ENCODE measurements around the gene CERK.
"Not testable (repeated sequence)": the region's sequence is repeated elsewhere in the genome, so short reads cannot be mapped to it uniquely, and the experiment has no call there.

CERK gene

GRCh38 chr22:46642840-46643480, 95.1 kb downstream of the CERK start:
- peaks cover 2 to 23% (median 10%) of the 10 kb centered on the region in 5 donors for H3K4me1 ChIP-seq (ENCODE audit: control insufficient read depth in 5 of 5, insufficient read depth in 5 of 5, low read length in 5 of 5)
- H3K27me3 ChIP-seq (ENCODE audit: control insufficient read depth in 5 of 5, insufficient read depth in 4 of 5, low read length in 5 of 5); H3K27ac ChIP-seq (ENCODE audit: low read depth, low read length); H3K36me3 ChIP-seq (ENCODE audit: control insufficient read depth in 5 of 5, insufficient read depth in 5 of 5, low read length in 5 of 5); H3K9ac ChIP-seq (ENCODE audit: low read length in 5 of 5); H3K4me3 ChIP-seq (ENCODE audit: low read depth in 1 of 5, low read length in 5 of 5); H3K9me3 ChIP-seq (ENCODE audit: control insufficient read depth in 5 of 5, low read length in 5 of 5): not testable (repeated sequence)

GRCh38 chr22:46641811-46642266, 96.2 kb downstream of the CERK start:
- peaks cover 0 to 12% (median 7%) of the 10 kb centered on the region in 5 donors for H3K36me3 ChIP-seq (ENCODE audit: control insufficient read depth in 5 of 5, insufficient read depth in 5 of 5, low read length in 5 of 5)
- peaks cover 2 to 24% (median 10%) of the 10 kb centered on the region in 5 donors for H3K4me1 ChIP-seq (ENCODE audit: control insufficient read depth in 5 of 5, insufficient read depth in 5 of 5, low read length in 5 of 5)
- peak overlapping the region; percentile 15 for H3K27ac ChIP-seq (ENCODE audit: low read depth, low read length)
- H3K27me3 ChIP-seq (ENCODE audit: control insufficient read depth in 5 of 5, insufficient read depth in 4 of 5, low read length in 5 of 5): no peaks in the 10 kb centered on the region
- H3K9me3 ChIP-seq (ENCODE audit: control insufficient read depth in 5 of 5, low read length in 5 of 5): no peaks in the 10 kb centered on the region
- no peak overlapping the region for H3K4me3 ChIP-seq (ENCODE audit: low read depth in 1 of 5, low read length in 5 of 5)
- no peak overlapping the region for H3K9ac ChIP-seq (ENCODE audit: low read length in 5 of 5)

DNA sequence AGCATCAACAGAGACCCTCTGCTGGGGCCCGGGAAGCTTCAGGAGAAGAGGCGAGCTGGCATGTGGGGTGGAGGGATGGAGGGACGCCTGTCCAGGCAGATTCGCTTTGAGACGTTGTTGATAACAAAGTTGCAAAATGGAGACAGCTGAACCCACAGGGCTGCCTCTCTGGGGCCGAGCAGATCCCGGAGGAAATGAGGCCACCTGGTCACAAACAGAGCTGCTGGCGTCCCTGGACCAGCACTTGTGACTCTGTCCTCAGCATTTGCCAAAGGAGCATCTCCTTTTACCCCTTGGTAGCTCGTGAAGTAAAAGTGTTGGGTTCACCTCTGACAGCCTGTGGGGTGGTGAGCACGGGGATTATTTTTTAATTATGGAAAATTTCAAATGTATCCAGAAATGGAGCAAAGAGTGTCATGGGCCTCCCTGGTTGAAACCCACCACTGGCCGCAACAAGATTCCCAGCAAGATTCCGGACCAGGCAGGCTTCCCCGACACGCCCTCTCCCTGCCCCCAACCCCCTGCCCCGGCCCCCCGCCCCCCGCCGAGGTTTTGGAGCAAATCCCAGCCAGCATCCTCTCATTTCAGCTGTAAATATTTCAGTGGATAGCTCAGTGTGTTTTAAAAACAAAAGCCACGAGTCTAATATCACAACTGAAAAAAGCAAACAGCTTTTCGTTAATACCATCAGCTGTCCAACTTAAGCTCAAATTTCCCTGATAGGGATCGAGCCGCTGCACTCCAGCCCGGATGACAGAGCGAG, 97.6 kb downstream of the CERK start:
- H3K36me3 ChIP-seq (ENCODE audit: control insufficient read depth in 5 of 5, insufficient read depth in 5 of 5, low read length in 5 of 5): peaks cover 0 to 15% (median 7%) of the 10 kb centered on the region in 5 donors
- no peak overlapping the region for H3K4me3 ChIP-seq (ENCODE audit: low read depth in 1 of 5, low read length in 5 of 5)
- H3K4me1 ChIP-seq (ENCODE audit: control insufficient read depth in 5 of 5, insufficient read depth in 5 of 5, low read length in 5 of 5): peaks cover 2 to 36% (median 14%) of the 10 kb centered on the region in 5 donors

DNA sequence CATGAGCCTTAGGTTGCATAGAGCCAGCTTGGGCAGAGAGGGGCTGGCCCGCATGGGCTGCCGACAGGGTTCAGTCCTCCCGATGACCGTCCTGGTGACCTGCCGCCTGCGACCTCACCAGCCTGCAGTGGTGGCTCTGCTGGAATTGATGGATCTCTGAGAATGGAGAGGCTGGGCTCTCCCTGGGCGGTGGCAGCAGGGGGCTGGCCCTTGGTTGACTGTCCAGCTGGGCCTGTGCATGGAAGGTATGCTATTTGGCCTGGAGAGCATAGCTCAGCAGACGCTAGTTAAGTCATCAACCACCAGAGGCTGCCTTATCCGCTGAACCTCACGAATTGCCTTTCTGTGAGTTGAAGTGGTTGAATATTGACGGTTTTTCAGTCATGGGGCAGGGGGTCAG, 98.2 kb downstream of the CERK start:
- Histone ChIP-seq H3K36me3 (ENCODE audit: control insufficient read depth in 5 of 5, insufficient read depth in 5 of 5, low read length in 5 of 5) (peaks cover 0 to 15% (median 7%) of the 10 kb centered on the region in 5 donors), H3K27ac (ENCODE audit: low read depth, low read length) (no peak overlapping the region), H3K27me3 (ENCODE audit: control insufficient read depth in 5 of 5, insufficient read depth in 4 of 5, low read length in 5 of 5) (no peaks in the 10 kb centered on the region), H3K4me1 (ENCODE audit: control insufficient read depth in 5 of 5, insufficient read depth in 5 of 5, low read length in 5 of 5) (peaks cover 2 to 36% (median 14%) of the 10 kb centered on the region in 5 donors), H3K9me3 (ENCODE audit: control insufficient read depth in 5 of 5, low read length in 5 of 5) (no peaks in the 10 kb centered on the region), H3K9ac (ENCODE audit: low read length in 5 of 5) (no peak overlapping the region), H3K4me3 (ENCODE audit: low read depth in 1 of 5, low read length in 5 of 5) (no peak overlapping the region)

More for the DNA sequence above, 97.6 kb downstream of the CERK start:
- H3K27ac ChIP-seq (ENCODE audit: low read depth, low read length): no peak overlapping the region
- H3K9ac ChIP-seq (ENCODE audit: low read length in 5 of 5): no peak overlapping the region
- H3K9me3 ChIP-seq (ENCODE audit: control insufficient read depth in 5 of 5, low read length in 5 of 5): no peaks in the 10 kb centered on the region
- H3K27me3 ChIP-seq (ENCODE audit: control insufficient read depth in 5 of 5, insufficient read depth in 4 of 5, low read length in 5 of 5): no peaks in the 10 kb centered on the region

DNA sequence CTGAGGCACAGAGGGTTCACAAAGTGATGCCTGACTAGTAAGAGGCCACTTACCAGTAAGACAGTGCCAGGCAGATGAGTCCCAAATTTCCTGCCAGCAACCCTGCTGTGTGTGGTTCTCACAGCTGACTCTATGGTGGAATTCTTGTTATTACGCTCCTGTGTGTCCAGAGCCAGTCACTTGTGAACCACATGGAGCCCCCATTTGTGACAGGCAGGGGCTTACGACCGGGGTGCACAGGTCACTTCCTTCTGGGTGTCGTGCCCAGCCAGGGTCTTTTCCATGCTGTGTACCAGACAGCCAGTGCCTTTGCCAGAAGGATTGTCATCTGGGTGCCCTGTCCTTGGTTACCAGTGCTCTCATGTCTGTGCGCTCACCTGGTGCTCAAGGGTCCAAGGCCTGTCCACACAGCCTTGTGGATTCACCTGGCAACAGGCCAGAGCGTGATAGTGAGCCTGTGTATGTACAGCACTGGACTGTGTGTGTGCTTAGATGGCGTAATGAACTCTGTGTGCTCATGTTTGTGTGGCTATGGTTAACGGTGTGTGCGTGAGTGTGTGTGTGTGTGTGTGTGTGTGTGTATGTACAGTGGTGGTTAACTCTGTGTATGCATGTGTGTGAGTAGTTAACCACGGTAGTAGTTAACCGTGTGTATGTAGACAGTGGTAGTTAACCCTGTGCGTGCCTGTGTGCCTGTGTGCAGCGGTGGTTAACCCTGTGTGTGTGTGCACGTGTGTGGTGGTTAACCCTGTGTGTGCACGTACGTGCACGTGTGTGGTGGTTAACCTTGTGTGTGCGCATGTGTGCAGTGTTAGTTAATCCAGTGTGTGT, 99.2 kb downstream of the CERK start:
- peaks cover 0 to 15% (median 7%) of the 10 kb centered on the region in 5 donors for H3K36me3 ChIP-seq (ENCODE audit: control insufficient read depth in 5 of 5, insufficient read depth in 5 of 5, low read length in 5 of 5)
- no peak overlapping the region for H3K4me3 ChIP-seq (ENCODE audit: low read depth in 1 of 5, low read length in 5 of 5)
- peaks cover 2 to 42% (median 19%) of the 10 kb centered on the region in 5 donors for H3K4me1 ChIP-seq (ENCODE audit: control insufficient read depth in 5 of 5, insufficient read depth in 5 of 5, low read length in 5 of 5)
- H3K27ac ChIP-seq (ENCODE audit: low read depth, low read length): no peak overlapping the region
- H3K27me3 ChIP-seq (ENCODE audit: control insufficient read depth in 5 of 5, insufficient read depth in 4 of 5, low read length in 5 of 5): no peaks in the 10 kb centered on the region
- no peaks in the 10 kb centered on the region for H3K9me3 ChIP-seq (ENCODE audit: control insufficient read depth in 5 of 5, low read length in 5 of 5)
- no peak overlapping the region for H3K9ac ChIP-seq (ENCODE audit: low read length in 5 of 5)

DNA sequence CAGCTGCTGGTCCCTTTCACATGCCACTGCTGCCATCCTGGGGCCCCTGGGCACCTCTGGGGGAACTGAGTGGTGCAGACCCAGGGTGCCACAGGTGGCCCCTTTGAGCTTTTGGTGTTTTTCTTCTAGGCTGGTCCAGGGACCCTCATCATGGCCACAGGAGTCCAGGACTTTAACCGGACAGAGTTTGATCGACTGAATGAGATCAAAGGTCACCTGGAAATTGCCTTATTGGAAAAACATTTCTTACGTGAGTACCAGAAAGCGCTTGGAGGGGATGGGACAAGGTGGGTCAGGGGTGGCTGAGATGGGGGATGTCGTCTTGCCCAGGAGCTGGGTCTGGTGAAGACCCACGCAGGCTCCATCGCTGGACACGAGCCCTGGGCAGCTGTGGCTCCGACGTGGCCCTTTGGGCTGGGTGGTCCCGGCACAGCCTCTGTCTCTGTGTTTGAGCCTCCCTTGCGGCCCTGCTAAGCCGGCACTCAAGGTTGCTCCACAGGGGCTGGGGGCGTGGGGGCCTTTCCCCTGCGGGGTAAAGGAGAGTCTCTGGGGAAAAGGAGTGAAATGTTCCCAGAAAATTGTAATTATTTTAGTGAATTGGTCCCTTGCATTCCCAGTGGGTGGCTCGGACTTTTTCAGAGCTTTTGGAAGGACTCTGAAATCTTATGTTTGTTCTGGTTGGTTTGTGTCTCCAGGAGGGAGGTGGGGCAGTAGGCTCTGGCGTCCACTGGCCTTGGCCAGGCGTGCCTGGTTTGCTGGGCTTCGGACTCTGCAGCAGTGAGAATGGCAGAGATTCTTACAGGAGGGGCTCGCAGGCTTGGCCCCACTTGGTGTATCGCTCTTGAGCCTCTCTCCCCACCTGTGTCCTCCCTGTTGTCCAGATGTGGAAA, 100.1 kb downstream of the CERK start:
- Histone ChIP-seq H3K9me3 (ENCODE audit: control insufficient read depth in 5 of 5, low read length in 5 of 5) (no peaks in the 10 kb centered on the region), H3K27me3 (ENCODE audit: control insufficient read depth in 5 of 5, insufficient read depth in 4 of 5, low read length in 5 of 5) (no peaks in the 10 kb centered on the region), H3K36me3 (ENCODE audit: control insufficient read depth in 5 of 5, insufficient read depth in 5 of 5, low read length in 5 of 5) (peaks cover 0 to 15% (median 7%) of the 10 kb centered on the region in 5 donors), H3K9ac (ENCODE audit: low read length in 5 of 5) (no peak overlapping the region), H3K4me3 (ENCODE audit: low read depth in 1 of 5, low read length in 5 of 5) (no peak overlapping the region), H3K4me1 (ENCODE audit: control insufficient read depth in 5 of 5, insufficient read depth in 5 of 5, low read length in 5 of 5) (peaks cover 2 to 43% (median 19%) of the 10 kb centered on the region in 5 donors), H3K27ac (ENCODE audit: low read depth, low read length) (no peak overlapping the region)

GRCh38 chr22:46636221-46637002, 101.6 kb downstream of the CERK start:
- Histone ChIP-seq H3K27me3 (ENCODE audit: control insufficient read depth in 5 of 5, insufficient read depth in 4 of 5, low read length in 5 of 5) (no peaks in the 10 kb centered on the region), H3K9me3 (ENCODE audit: control insufficient read depth in 5 of 5, low read length in 5 of 5) (no peaks in the 10 kb centered on the region), H3K4me1 (ENCODE audit: control insufficient read depth in 5 of 5, insufficient read depth in 5 of 5, low read length in 5 of 5) (peaks cover 2 to 35% (median 19%) of the 10 kb centered on the region in 5 donors), H3K9ac (ENCODE audit: low read length in 5 of 5) (no peak overlapping the region), H3K36me3 (ENCODE audit: control insufficient read depth in 5 of 5, insufficient read depth in 5 of 5, low read length in 5 of 5) (peaks cover 0 to 19% (median 7%) of the 10 kb centered on the region in 5 donors), H3K27ac (ENCODE audit: low read depth, low read length) (no peak overlapping the region), H3K4me3 (ENCODE audit: low read depth in 1 of 5, low read length in 5 of 5) (no peak overlapping the region)

DNA sequence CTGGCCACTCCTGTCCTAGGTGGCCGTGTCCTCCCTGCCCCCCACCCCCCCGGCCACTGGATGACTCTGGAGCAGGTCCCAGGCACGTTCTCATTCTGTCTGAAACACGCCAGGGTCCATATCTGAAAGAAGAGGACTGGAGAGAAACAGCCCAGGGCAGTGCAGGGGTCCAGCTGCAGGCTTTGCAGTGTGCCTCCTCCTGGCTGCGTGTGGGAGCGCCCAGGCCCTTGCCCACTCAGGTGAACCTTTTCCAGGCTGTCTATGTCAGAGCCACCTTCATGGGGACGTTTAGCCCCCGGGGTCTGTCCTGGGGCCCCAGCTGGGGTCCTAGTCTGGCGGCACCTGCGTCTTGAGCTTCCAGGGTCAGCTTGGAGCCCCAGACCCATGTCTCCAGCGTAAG, 102.3 kb downstream of the CERK start:
- H3K36me3 ChIP-seq (ENCODE audit: control insufficient read depth in 5 of 5, insufficient read depth in 5 of 5, low read length in 5 of 5): peaks cover 0 to 24% (median 9%) of the 10 kb centered on the region in 5 donors
- no peaks in the 10 kb centered on the region for H3K27me3 ChIP-seq (ENCODE audit: control insufficient read depth in 5 of 5, insufficient read depth in 4 of 5, low read length in 5 of 5)
- H3K4me1 ChIP-seq (ENCODE audit: control insufficient read depth in 5 of 5, insufficient read depth in 5 of 5, low read length in 5 of 5): peaks cover 2 to 35% (median 19%) of the 10 kb centered on the region in 5 donors
- no peaks in the 10 kb centered on the region for H3K9me3 ChIP-seq (ENCODE audit: control insufficient read depth in 5 of 5, low read length in 5 of 5)
- H3K27ac ChIP-seq (ENCODE audit: low read depth, low read length): peak overlapping the region; percentile 11
- H3K9ac ChIP-seq (ENCODE audit: low read length in 5 of 5): no peak overlapping the region
- H3K4me3 ChIP-seq (ENCODE audit: low read depth in 1 of 5, low read length in 5 of 5): no peak overlapping the region
